B cell (primary cell): ENCODE results near the gene SPOCK3. TPM values are rescaled to one million over a fixed set of nuclear protein-coding genes. Genes with fewer than 3 reads are reported as not detected.

Source experiments
- ATAC-seq: fragments of 200-7000 bp; cut with Tn5 transposase; one replicate; pipeline ENCODE4 v1.10.0; 2021; ENCODE audit warnings: low read depth, mild to moderate bottlenecking, moderate number of reproducible peaks, moderate library complexity
- CTCF ChIA-PET: fragments of 350-600 bp; sonication (Branson Sonifier 250); formaldehyde crosslinking; loops from one replicate; lab custom pipeline; 2021; ENCODE audit warnings: antibody characterized with exemption, inconsistent platforms; lab: Charles Lee
- POLR2A ChIA-PET: fragments of 350-600 bp; sonication (Branson Sonifier 250); formaldehyde crosslinking; loops from one replicate; lab custom pipeline; 2021; ENCODE audit warnings: antibody characterized with exemption; lab: Charles Lee
- DNase-seq: peaks from one replicate; pipeline ENCODE4 v3.0.0; 2013
- H2AFZ ChIP-seq: 2 replicates; pipeline ENCODE4 v1.6.1; 2012; ENCODE audit warnings: mild to moderate bottlenecking, low read depth, low read length; ENCODE audit not compliant: insufficient read depth, poor library complexity, severe bottlenecking
- H3K27ac ChIP-seq, 2 donors: 1 replicate in 1 of 2; 2 replicates in 1 of 2; pipeline ENCODE4 v1.5.1; 2012 to 2013; ENCODE audit warnings: low read length in 2 of 2, mild to moderate bottlenecking in 2 of 2, moderate library complexity in 1 of 2
- H3K27me3 ChIP-seq, 4 experiments: fragments of 200-600 bp in 1 of 4; sonication (generic) in 1 of 4; replicated peaks in 1 of 4; 1 replicate in 2 of 4; 2 replicates in 2 of 4; pipeline versions ENCODE4 v1.6.1 to v1.7.0; 2013 to 2016; ENCODE audit warnings: low read length in 3 of 4, mild to moderate bottlenecking in 2 of 4, mixed read lengths in 1 of 4, moderate library complexity in 1 of 4; ENCODE audit not compliant: insufficient read depth in 4 of 4, control insufficient read depth in 3 of 4; ENCODE audit errors: control extremely low read depth in 1 of 4
- H3K36me3 ChIP-seq, 2 experiments: replicated peaks in 1 of 2; 1 replicate in 1 of 2; 2 replicates in 1 of 2; pipeline versions ENCODE4 v1.6.1 to v1.7.1; 2013; ENCODE audit warnings: low read length in 1 of 2; ENCODE audit not compliant: insufficient read depth in 2 of 2, control insufficient read depth in 1 of 2; ENCODE audit errors: control extremely low read depth in 1 of 2, extremely low read depth in 1 of 2
- H3K4me1 ChIP-seq, 2 donors: fragments of 200-600 bp in 1 of 2; sonication (generic) in 1 of 2; 1 replicate in 1 of 2; 2 replicates in 1 of 2; pipeline versions ENCODE4 v1.5.1 to v1.6.1; 2013 to 2017; ENCODE audit warnings: low read length in 2 of 2; ENCODE audit not compliant: control insufficient read depth in 2 of 2, insufficient read depth in 2 of 2
- H3K4me2 ChIP-seq: replicated peaks from 2 replicates; pipeline ENCODE3; 2012; ENCODE audit warnings: mild to moderate bottlenecking, low read depth, low read length; ENCODE audit not compliant: poor library complexity, severe bottlenecking
- H3K4me3 ChIP-seq, 5 experiments: fragments of 200-600 bp in 1 of 5; sonication (generic) in 1 of 5; 1 replicate in 3 of 5; 2 replicates in 2 of 5; pipeline versions ENCODE4 v1.5.1 to v1.7.0; 2011 to 2016; ENCODE audit warnings: low read length in 4 of 5, mild to moderate bottlenecking in 4 of 5, low read depth in 2 of 5, control low read depth in 1 of 5, moderate library complexity in 1 of 5; ENCODE audit not compliant: insufficient read depth in 1 of 5; ENCODE audit errors: control extremely low read depth in 1 of 5, extremely low read depth in 1 of 5
- H3K79me2 ChIP-seq: fragments of 200-600 bp; sonication (generic); one replicate; pipeline ENCODE4 v1.6.0; 2016; ENCODE audit warnings: low read length; ENCODE audit not compliant: control insufficient read depth, insufficient read depth
- H3K9ac ChIP-seq: fragments of 200-600 bp; sonication (generic); 2 replicates; pipeline ENCODE4 v1.6.1; 2017; ENCODE audit warnings: mild to moderate bottlenecking, low read length, moderate library complexity
- H3K9me3 ChIP-seq, 3 donors: one replicate each; pipeline versions ENCODE4 v1.6.1 to v1.7.1; 2013; ENCODE audit warnings: low read length in 2 of 3; ENCODE audit not compliant: control insufficient read depth in 2 of 3, insufficient read depth in 1 of 3; ENCODE audit errors: control extremely low read depth in 1 of 3
- H4K20me1 ChIP-seq: 2 replicates; pipeline ENCODE4 v1.6.0; 2012; ENCODE audit warnings: mild to moderate bottlenecking, low read length; ENCODE audit not compliant: insufficient read depth, control insufficient read depth, poor library complexity, severe bottlenecking
- H3K27ac Mint-ChIP-seq: one replicate; pipeline ENCODE4 v1.8.0; 2021; ENCODE audit warnings: mixed read lengths
- H3K27me3 Mint-ChIP-seq: one replicate; pipeline ENCODE4 v1.8.0; 2021; ENCODE audit warnings: mixed read lengths
- H3K4me1 Mint-ChIP-seq: one replicate; pipeline ENCODE4 v1.8.0; 2021; ENCODE audit warnings: mixed read lengths
- H3K4me3 Mint-ChIP-seq: one replicate; pipeline ENCODE4 v1.8.0; 2021; ENCODE audit warnings: mixed read lengths
- H3K9me3 Mint-ChIP-seq: one replicate; pipeline ENCODE4 v1.8.0; 2022; ENCODE audit warnings: mixed read lengths; ENCODE audit not compliant: insufficient read depth
- CTCF ChIP-seq: fragments of 200-600 bp; IDR thresholded peaks from one replicate; pipeline ENCODE4 v1.8.0; 2022; ENCODE audit warnings: antibody characterized with exemption, mild to moderate bottlenecking
- EZH2 ChIP-seq: IDR thresholded peaks from 2 replicates; pipeline ENCODE4 v1.6.1; 2012; ENCODE audit warnings: borderline replicate concordance, low read depth, mild to moderate bottlenecking, moderate library complexity, low read length; ENCODE audit not compliant: insufficient read depth, poor library complexity, severe bottlenecking
- WGBS: methylation state at CpG from one replicate; pipeline ENCODE4 v1.1.5; 2013; ENCODE audit warnings: missing lambda C conversion rate; ENCODE audit not compliant: insufficient coverage; 5-methylcytosine and 5-hydroxymethylcytosine counted together
- intact Hi-C: fragments of 100-400 bp; cut with micrococcal nuclease; formaldehyde crosslinking; loops from one replicate; pipeline ENCODE4 v1.10.0; 2022
- polyA plus RNA-seq: library from polyadenylated mRNA; depleted of rRNA; stranded (reverse); fragments of >200 nt; gene quantifications from 2 replicates; pipeline ENCODE4 v1.2.3, GENCODE V29; 2012
- total RNA-seq, 2 donors: library from RNA; stranded (reverse); fragments of 120-200 nt in 1 of 2; gene quantifications; 1 replicate in 1 of 2; 2 replicates in 1 of 2; pipeline versions ENCODE4 v1.2.3 to v1.2.4, GENCODE V29; 2013 to 2022

Gene SPOCK3
- total and polyA plus RNA-seq, 2 donors (not counting 1 experiment from before 2014, with no cell fraction given), result not detected

GRCh38 chr4:167101035-167101434 lies 133.3 kb downstream of the SPOCK3 start:
- H3K27ac ChIP-seq, result no peak overlapping the region
- Mint-ChIP-seq H3K27me3 (no peaks in the 10 kb centered on the region), H3K4me3 (no peak overlapping the region), H3K9me3 (peaks cover 3% of the 10 kb centered on the region), H3K27ac (no peak overlapping the region), H3K4me1 (no peaks in the 10 kb centered on the region)
- H4K20me1 ChIP-seq, result no peaks in the 10 kb centered on the region
- H3K36me3 ChIP-seq, result no peaks in the 10 kb centered on the region
- no peaks in the 10 kb centered on the region for H3K4me1 ChIP-seq
- H3K4me3 ChIP-seq, result no peak overlapping the region
- H3K4me2 ChIP-seq, result no peak overlapping the region
- H3K79me2 ChIP-seq, result no peaks in the 10 kb centered on the region
- no peak for TF ChIP-seq EZH2
- TF ChIP-seq CTCF, result no peak
- H3K27me3 ChIP-seq, result no peaks in the 10 kb centered on the region
- no peak for ATAC-seq
- ChIA-PET CTCF (no interaction called here), POLR2A (no interaction called here)
- H3K9ac ChIP-seq, result no peak overlapping the region
- WGBS, result 88% methylated on average over 1 of the region's 2 CpGs
- H3K9me3 ChIP-seq, result peaks cover 0 to 12% (median 1%) of the 10 kb centered on the region in 3 donors
- H2AFZ ChIP-seq, result no peak overlapping the region
- intact Hi-C loops, result no loop called here
- DNase-seq, result no peak

GRCh38 chr4:167100120-167100519 lies 134.2 kb downstream of the SPOCK3 start:
- Histone ChIP-seq H3K4me1 (no peaks in the 10 kb centered on the region), H3K9ac (no peak overlapping the region), H4K20me1 (no peaks in the 10 kb centered on the region), H3K36me3 (no peaks in the 10 kb centered on the region), H3K27me3 (no peaks in the 10 kb centered on the region), H3K9me3 (peaks cover 0 to 12% (median 1%) of the 10 kb centered on the region in 3 donors), H2AFZ (no peak overlapping the region), H3K27ac (no peak overlapping the region), H3K79me2 (no peaks in the 10 kb centered on the region), H3K4me3 (no peak overlapping the region), H3K4me2 (no peak overlapping the region)
- Mint-ChIP-seq H3K27ac (no peak overlapping the region), H3K4me1 (no peaks in the 10 kb centered on the region), H3K4me3 (no peak overlapping the region), H3K27me3 (no peaks in the 10 kb centered on the region), H3K9me3 (peaks cover 3% of the 10 kb centered on the region)
- no peak for TF ChIP-seq EZH2
- TF ChIP-seq CTCF, result no peak
- ChIA-PET POLR2A (no interaction called here), CTCF (no interaction called here)
- no peak for ATAC-seq
- 85% methylated on average over 1 of the region's 1 CpG for WGBS
- intact Hi-C loops, result no loop called here
- DNase-seq, result no peak
